ELR (cell line): ENCODE measurements around the gene CFAP20DC.
"Not testable (repeated sequence)": the region's sequence is repeated elsewhere in the genome, so short reads cannot be mapped to it uniquely, and the experiment has no call there.

Experiments used
- DNase-seq: peaks from one replicate; pipeline ENCODE4 v3.0.0-alpha.2; 2015; ENCODE audit warnings: low read depth

CFAP20DC gene

DNA sequence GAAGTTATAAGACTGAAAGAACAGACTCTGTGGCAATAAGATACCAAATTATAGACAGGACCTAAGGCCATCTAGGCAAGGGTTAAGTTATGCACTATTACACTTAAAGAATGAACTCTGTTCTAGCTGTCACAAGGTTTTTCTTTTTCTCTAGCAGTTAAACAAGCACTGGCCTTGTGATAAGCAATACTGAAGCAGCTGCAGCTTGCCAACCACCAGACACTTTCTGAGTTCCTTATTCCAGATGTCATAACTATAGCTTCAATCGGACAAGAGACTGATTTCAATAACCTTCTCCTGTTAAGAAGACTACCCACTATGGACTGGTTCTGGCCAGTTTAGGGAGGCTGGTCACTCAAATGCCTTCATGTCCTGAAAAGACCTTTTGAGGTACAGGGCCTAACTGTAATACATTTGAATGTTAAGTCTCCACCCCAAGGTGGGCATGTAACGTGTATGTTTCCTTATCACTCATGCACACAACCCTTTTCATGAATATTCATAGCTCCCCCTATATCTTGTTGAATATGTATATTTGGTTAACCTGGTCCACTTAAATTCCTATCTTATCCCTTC, 85.8 kb downstream of the CFAP20DC start:
- DNase-seq, result no peak

DNA sequence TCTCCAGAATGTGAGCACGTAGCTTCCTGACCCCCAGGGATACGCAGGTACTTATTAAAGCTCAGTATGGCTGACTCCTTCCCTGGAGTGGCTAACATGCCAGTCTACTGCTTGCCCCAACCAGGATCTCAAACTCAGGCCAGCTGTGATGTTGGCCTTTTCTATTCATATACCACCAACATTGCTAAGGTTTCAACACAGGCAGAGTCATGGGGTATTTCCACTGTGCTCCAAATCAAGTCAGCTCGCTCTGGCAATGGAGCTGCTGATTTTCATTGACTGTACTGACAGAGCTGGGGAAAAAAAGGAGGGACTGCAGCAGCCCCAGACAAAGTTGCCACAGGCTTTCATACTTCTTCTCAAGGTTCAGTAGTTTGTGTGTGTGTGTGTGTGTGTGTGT, 87.0 kb downstream of the CFAP20DC start:
- DNase-seq, result no peak

DNA sequence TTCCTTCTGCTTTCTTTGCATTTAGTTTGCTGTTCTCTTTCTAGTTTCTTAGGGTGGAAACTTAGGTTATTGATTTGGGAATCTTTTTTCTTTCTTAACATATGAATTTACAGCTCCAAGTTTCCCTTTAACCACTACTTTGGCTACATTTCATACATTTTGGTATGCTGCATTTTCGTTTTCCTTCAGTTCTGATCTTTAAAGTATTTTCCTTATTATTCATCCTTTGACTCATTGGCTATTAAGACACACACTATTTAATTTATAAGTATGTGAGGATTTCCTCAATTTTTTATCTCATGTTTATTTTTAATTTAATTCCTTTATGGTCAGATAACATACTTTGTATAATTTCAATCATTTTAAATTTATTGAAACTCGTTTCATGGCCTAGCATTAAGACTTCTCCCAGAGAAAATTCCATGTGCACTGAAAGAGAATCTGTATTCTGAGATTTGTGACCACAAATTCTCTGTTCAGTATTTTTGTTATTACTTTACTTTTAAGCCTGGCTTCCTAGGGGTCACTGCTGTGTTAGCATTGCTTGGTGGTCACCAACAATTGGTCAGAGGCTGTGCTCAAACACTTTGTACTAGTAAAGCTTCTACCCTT, 87.7 kb downstream of the CFAP20DC start:
- peak; percentile 25 for DNase-seq

DNA sequence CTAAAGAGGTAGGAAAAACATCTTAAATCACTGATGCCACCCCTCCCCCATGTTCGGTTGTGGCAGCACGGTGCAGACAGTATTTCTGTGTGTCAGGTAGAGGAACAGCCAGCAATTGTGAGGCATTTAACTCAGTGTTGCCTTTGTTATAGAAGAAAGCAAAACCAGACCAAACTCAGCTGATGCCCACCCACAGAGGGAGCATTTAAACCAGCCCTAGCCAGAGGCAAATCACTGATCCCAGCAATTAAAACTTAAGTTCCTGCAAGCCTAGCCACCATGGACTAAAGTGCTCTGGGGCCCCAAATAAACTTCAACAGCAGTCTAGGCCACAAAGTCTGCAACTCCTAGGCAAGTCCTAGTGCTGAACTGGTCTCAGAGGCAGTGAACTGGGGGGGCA, 94.5 kb downstream of the CFAP20DC start:
- no peak for DNase-seq

DNA sequence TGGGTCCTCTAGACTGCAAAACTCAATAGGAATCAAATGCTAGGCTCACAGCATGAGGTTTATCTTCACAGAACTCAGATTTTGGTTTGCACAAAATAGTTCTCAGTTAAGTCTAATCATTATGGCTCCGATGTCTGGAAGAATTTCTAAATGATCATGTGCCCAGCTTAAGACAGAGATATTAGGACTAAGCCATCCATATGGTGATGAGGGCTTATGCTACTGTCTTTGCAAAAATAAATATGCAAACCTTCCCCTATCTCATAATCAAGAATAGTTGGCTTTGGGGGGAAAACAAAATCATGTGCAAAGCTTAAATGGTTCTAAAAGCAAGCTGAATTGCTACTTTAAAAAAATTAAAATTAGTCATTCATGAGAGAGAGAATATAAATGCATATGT, 96.5 kb downstream of the CFAP20DC start:
- no peak for DNase-seq

DNA sequence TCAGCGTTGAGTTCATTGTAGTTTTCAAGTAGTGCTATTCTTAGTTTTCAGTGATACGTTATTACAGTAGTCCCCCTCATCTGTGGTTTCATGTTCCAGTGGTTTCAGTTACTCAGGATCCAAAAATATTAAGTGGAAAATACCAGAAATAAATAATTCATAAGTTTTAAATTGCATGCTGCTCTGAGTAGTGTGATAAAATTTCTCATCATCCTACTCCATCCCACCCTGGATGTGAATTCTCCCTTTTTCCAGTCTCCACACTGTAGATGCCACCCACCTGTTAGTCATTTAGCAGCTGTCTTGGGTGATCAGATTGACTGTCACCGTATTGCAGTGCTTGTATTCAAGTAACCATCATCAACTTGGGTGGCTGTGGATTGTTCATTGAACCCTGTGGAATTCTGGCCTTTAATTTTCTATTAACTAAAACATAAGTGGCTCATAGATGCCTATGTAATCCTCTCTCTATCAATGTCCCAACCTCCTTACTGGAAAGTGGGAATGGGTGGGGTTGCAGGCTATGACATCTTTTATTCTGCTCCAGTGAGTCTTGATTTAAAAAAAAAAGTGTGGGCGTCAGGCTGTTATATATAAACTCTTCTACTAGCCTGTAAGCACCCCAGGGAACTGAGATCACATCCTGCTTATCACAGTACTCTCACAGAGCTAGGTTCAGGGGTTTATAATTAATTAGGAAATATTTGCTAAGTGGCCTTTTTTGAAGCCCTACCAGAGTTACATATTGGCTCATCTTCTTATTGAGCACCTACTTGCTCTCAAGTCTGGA, 97.5 kb downstream of the CFAP20DC start:
- DNase-seq, result no peak

DNA sequence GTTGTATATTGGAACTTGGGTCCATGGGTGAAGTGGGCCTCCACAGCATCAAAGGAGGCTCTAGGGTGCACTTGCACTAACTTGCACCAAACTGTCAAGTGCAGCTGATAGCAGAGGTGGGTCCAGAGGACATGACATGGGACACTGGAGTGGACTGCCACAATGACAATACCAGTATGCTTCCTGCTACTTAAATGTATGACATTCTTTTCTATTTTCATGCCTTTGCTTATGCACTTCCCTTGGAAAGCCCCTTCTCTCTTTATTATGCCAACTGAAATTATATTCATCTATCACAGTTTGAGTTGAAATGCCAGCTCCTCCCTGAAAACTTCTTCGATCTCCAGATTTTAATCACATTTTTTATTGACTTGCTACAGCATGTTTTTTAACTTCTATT, 101.8 kb downstream of the CFAP20DC start:
- DNase-seq, result no peak

DNA sequence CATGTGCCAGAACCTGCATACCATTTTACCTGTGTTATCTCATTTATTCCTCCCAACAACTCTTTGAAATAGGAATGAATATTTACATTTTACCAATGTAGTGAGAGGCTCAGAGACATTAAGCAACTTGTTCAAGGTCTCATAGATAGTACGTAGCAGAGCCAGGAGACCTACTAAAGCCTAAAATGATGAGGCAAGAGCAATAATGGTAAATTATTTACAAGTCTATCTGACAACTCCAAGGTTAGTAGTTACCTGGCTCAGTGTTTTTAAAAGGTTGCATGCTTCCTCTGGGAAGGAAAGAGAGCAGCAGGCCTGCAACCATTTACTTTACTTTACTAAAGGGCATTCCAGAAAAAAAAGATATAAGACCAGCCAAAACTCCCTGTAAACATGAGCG, 103.0 kb downstream of the CFAP20DC start:
- no peak for DNase-seq

DNA sequence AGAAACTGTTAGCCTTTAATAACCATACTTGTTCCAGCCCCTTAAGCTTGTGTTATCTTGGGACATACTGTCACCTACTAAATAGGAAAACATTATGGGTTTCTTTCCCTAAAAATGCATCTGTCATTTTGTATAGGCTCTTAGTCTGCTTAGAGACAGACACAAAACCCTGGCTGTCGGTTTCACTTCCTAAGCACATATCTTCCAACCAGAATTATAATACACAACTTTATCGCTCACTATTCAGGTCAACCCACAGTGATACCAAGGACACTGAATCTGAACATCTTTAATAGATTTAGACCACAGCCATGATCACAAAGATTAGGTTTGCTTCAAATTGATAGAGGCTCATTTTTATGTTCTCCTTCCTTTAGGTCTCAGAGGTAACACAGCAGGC, 111.8 kb downstream of the CFAP20DC start:
- no peak for DNase-seq

DNA sequence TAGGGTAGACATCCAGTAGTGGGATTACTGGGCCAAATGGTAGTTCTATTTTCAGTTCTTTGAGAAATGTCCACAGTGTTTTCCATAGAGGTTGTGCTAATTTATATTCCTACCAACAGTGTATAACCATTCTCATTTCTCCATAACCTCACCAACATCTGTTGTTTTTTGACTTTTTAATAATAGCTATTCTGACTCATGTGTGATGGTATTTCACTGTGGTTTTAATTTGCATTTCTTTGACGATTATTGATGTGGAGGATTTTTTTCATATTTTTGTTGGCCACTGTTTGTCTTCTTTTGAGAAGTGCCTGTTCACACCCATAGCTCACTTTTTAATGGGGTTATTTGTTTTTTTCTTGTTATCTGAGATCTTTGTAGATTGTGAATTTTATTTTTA, 125.2 kb downstream of the CFAP20DC start:
- DNase-seq, result peak; percentile 45

DNA sequence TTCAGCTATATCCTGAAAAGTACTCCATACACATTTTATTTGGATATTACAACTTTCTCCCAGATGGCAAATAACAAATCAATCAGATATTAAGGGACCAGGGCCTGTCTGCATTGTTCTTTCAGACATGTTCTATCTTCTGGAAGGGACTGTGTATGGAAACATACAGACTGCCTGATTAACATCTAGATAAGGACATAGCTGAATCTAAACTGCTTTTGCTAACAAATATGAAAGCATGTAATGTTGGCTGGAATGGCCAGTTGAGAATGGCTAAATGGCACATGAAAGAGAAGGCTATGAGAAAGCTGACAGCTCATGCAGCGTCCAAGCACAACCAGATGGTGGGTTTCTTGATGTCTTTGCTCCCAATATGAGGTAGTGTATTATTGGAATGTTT, 149.4 kb downstream of the CFAP20DC start:
- no peak for DNase-seq

DNA sequence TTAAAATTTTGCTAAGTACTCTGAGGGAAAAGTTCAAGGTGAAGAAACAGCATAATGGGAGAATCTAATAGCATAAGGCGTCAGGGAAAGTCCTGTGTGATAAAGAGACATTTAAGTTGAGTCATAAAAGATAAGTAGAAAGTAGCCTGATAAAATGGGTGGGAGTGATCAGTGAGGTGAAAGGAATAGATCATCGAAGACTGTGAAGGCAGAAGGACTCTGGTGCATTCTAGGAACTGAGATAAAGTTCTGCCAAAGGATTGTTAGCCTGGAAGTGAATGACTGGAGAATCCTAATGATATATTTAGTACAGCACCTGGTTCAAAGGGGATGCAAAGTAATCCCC, 149.9 kb downstream of the CFAP20DC start:
- DNase-seq, result no peak

DNA sequence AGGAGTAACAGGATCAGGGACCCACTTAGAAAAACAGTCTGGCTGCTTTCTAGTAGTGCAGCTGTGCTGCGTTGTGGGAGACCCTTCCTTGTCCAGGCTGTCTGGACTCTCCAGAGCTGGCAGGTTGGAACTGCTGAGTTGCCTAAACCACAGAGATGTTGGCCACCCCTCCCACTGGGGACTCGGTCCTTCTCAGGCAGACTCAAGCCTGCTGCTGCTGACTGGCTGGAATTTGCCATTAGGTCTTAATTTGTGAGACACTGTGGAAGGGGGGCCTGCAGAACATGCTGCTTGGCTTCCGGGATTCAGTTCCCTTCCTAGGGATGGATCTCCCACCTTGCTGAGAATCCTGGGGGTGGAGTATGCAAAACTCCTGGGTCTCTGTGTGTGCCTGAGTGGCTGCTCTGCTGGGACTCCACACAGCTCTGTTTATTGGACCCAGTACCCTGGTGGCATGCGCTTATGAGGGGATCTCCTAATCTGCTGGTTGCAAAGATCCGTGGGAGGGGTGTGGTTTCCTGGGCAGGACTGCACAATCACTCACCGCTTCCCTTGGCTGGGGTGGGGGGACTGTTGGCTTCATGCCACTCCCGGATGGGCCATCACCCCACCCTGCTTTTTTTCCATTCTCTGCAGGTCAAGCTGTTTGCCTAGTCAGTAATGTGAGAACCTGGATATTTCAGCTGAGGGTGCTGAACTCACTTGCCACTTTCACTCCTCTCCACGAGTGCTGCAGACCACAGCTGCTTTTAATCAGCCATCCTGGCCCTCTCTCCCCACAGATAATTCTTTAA, 150.5 kb downstream of the CFAP20DC start:
- no peak for DNase-seq

DNA sequence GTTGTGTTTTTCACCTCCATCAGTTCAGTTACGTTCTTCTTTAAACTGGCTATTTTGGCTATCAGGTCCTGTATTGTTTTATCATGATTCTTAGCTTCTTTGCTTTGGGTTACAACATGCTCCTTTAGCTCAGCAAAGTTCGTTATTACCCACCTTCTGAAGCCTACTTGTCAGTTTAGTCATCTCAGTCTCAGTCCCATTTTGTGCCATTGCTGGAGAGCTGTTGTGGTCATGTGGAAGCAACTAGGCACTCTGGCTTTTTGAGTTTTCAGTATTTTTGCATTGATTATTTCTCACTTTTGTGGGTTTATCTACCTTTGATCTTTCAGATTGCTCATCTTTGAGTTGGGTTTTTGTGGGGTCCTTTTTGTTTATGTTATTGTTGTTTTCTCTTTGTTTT, 151.3 kb downstream of the CFAP20DC start:
- no peak for DNase-seq

DNA sequence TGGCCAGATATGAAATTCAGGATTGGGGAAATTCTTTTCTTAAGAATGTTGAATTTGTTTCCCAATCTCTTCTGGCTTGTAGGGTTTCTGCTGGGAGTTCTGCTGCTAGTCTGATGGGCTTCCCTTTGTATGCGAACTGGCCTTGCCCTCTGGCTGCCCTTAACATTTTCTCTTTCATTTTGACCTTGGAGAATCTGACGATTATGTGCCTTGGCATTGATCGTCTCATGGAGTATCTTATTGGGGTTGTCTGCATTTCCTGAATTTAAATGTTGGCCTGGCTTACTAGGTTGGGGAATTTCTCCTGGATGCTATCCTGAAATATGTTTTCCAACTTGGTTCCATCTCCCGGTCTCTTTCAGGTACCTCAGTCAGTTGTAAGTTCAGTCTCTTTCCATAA, 152.2 kb downstream of the CFAP20DC start:
- DNase-seq, result no peak

DNA sequence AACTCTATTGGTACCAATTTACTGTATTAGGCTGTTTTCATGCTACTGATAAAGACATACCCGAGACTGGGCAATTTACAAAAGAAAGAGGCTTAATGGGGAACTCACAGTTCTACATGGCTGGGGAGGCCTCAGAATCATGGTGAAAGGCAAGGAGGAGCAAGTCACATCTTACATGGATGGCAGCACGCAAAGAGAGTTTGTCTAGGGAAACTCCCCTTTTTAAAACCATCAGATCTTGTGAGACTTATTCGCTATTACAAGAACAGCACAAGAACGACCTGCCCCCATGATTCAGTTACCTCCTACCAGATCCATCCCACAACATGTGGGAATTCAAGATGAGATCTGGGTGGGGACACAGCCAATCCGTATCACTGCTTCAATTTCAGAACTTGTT, 154.1 kb downstream of the CFAP20DC start:
- not testable (repeated sequence) for DNase-seq

DNA sequence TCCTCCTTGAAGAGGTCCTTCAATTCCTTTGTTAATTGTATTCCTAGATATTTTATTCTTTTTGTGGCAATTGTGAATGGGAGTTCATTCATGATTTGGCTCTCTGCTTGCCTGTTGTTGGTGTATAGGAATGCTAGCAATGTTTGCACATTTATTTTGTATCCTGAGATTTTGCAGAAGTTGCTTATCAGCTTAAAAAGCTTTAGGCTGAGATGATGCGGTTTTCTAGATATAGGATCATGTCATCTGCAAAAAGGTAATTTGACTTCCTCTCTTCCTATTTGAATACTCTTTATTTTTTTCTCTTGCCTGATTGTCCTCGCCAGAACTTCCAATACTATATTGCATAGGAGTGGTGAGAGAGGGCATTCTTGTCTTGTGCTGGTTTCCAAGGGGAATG, 157.3 kb downstream of the CFAP20DC start:
- DNase-seq, result not testable (repeated sequence)

DNA sequence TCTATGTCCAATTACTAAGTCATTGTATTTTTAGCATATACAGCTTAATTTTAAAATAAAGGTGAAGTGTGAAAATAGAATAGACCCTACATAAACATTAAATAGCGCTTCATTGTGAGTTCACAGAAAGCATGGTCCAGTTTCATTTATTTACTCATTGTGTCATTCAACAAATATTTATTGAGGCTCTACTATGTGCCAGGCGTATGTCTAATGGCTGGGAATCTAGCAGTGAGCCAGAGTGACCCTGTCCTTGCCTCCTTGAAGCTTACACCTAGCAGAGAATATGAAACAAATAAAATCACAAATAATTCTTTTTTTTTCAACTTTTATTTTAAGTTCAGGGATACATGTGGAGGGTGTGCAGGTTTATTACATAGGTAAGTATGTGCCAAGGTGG, 161.7 kb downstream of the CFAP20DC start:
- DNase-seq, result no peak

DNA sequence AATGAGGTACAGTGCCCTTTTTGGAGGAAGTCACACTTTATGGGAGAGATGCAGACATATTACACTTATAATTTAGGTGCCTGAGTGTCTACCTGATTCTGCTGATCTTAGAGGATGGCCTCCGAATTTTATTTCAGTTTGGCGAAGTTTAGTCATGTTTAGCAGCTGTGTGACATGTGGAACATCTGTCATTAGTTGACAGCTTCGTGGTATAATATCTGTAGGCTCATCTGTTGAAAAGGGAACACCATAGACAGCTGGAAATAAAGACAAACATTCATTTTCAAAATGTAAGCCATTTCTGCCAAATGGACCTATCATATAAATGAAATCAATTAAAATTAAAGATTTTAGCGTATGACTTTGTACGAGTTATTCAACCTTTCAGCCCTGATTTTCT, 165.4 kb downstream of the CFAP20DC start:
- DNase-seq, result no peak

DNA sequence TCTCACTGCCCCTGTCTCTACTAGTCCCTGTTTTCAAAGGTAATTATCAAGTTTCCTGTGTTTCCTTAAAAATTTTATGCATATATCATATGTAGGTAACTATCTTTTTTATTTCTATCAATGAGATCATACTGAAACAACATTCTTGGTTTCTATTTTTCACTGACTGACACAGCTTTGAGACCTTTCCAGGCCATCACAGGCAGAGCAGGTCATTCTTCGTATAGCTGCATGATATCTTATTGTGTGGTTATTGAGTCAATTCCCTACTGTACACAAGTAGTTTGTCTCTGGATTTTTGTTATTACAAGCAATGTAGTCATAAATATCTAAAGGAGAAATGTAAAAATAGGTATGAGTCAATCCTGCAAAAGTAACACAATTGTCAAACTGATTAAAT, 169.6 kb downstream of the CFAP20DC start:
- DNase-seq, result peak; percentile 68

DNA sequence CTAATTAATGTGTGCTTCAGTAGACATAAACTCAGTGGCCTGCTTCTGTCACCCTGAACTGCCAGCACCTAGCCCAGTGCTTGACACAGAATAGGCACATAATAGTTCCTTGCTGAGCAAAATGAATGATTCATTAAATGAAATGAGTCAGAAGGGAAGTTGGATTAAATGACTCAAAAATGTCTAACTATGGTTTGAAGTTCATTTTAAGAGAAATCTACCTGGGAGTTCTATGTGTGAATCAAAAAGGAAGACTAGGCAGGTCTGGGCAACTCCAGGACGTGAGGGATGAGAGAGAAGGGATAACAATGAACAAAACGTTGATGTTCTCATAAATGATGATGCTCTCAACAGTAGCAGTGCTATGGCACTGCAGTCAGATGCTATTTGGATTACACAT, 175.0 kb downstream of the CFAP20DC start:
- DNase-seq, result peak; percentile 83

DNA sequence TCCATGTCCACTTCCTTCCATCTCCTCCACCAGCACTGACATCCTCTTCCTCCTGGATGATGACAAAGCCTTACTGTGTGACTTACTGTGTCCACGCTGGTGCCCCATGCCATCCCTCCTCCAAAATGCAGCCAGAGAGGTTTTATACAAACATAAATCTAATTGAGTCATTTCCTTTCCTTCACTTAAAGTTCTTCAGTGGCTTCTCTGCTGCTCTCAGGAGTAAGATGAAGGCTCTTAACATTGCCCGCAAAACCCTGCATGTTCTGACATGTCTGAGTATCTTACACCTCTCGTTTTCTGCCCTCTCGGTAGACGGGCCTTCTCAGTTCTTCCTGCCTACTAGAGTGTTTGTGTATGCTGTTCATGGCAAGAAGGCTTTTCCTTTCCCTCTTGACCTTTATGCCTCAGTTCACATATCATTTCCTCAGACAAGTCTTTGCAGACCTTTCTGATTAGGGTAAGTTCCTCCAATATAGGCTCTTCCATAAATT, 175.5 kb downstream of the CFAP20DC start:
- DNase-seq, result peak; percentile 72
